CD8-positive, alpha-beta memory T cell (primary cell): ENCODE data around the gene MC3R. TPM values are rescaled to one million over a fixed set of nuclear protein-coding genes. Genes with fewer than 3 reads are reported as not detected.
"Not testable (repeated sequence)": the region's sequence is repeated elsewhere in the genome, so short reads cannot be mapped to it uniquely, and the experiment has no call there.

Experiments
- CTCF ChIA-PET: fragments of 350-600 bp; sonication (Branson Sonifier 250); formaldehyde crosslinking; loops from one replicate; lab custom pipeline; 2021; ENCODE audit warnings: antibody characterized with exemption; lab: Charles Lee
- POLR2A ChIA-PET: fragments of 350-600 bp; sonication (Branson Sonifier 250); formaldehyde crosslinking; loops from one replicate; lab custom pipeline; 2021; ENCODE audit warnings: antibody characterized with exemption; lab: Charles Lee
- DNase-seq, 5 donors: peaks; one replicate each; pipeline versions ENCODE4 v3.0.0 to v3.0.0-alpha.2; 2020 to 2022; ENCODE audit warnings: mixed read lengths in 1 of 5
- H3K27ac ChIP-seq: one replicate; pipeline ENCODE4 v1.7.0; 2013; ENCODE audit warnings: low read depth, mild to moderate bottlenecking, low read length, moderate library complexity
- H3K27me3 ChIP-seq: 2 replicates; pipeline ENCODE4 v1.7.0; 2013; ENCODE audit warnings: low read length, mild to moderate bottlenecking; ENCODE audit not compliant: insufficient read depth, poor library complexity, severe bottlenecking
- H3K36me3 ChIP-seq: 2 replicates; pipeline ENCODE4 v1.7.0; 2013; ENCODE audit warnings: mild to moderate bottlenecking, low read length, moderate library complexity; ENCODE audit not compliant: insufficient read depth
- H3K4me1 ChIP-seq: 2 replicates; pipeline ENCODE4 v1.7.0; 2013; ENCODE audit warnings: mild to moderate bottlenecking, low read length, moderate library complexity; ENCODE audit not compliant: insufficient read depth
- H3K4me3 ChIP-seq: 2 replicates; pipeline ENCODE4 v1.7.0; 2013; ENCODE audit warnings: mild to moderate bottlenecking, low read length
- H3K9me3 ChIP-seq: 2 replicates; pipeline ENCODE4 v1.7.0; 2013; ENCODE audit warnings: mild to moderate bottlenecking, low read length
- H3K27ac Mint-ChIP-seq, 8 donors: one replicate each; pipeline ENCODE4 v1.8.0; 2020 to 2021; ENCODE audit warnings: mixed read lengths in 8 of 8, mild to moderate bottlenecking in 6 of 8, inconsistent platforms in 3 of 8, moderate library complexity in 3 of 8
- H3K27me3 Mint-ChIP-seq, 2 donors: one replicate each; pipeline ENCODE4 v1.8.0; 2020 to 2021; ENCODE audit warnings: mixed read lengths in 2 of 2, mild to moderate bottlenecking in 1 of 2, moderate library complexity in 1 of 2
- H3K36me3 Mint-ChIP-seq, 3 donors: one replicate each; pipeline ENCODE4 v1.8.0; 2020 to 2021; ENCODE audit warnings: mixed read lengths in 3 of 3, inconsistent platforms in 1 of 3, mild to moderate bottlenecking in 1 of 3
- H3K4me1 Mint-ChIP-seq, 3 donors: one replicate each; pipeline ENCODE4 v1.8.0; 2020 to 2021; ENCODE audit warnings: mixed read lengths in 3 of 3, inconsistent platforms in 1 of 3, mild to moderate bottlenecking in 1 of 3
- H3K4me3 Mint-ChIP-seq, 7 donors: one replicate each; pipeline ENCODE4 v1.8.0; 2020 to 2021; ENCODE audit warnings: mixed read lengths in 7 of 7, mild to moderate bottlenecking in 6 of 7, moderate library complexity in 4 of 7, inconsistent platforms in 2 of 7
- H3K9me3 Mint-ChIP-seq, 5 donors: one replicate each; pipeline ENCODE4 v1.8.0; 2020 to 2022; ENCODE audit warnings: mixed read lengths in 5 of 5, mild to moderate bottlenecking in 3 of 5, moderate library complexity in 2 of 5, inconsistent platforms in 1 of 5
- polyA plus RNA-seq: library from polyadenylated mRNA; unstranded; fragments of 300-500 nt; fragmentation: Illumina TruSeq; gene quantifications from one replicate; pipeline ENCODE4 v1.2.3, GENCODE V29; 2021
- total RNA-seq, 2 experiments: library from RNA; stranded (reverse); gene quantifications; one replicate each; pipeline ENCODE4 v1.2.3, GENCODE V29; 2021

Gene MC3R
- total and polyA plus RNA-seq, 3 experiments from 2014 or later = not detected

- H3K4me3 Mint-ChIP-seq = no peak overlapping the region
- no peaks in the 10 kb centered on the region for H3K36me3 Mint-ChIP-seq
- ChIA-PET CTCF (no interaction called here), POLR2A (no interaction called here)
- H3K4me3 ChIP-seq = no peak overlapping the region
- no peaks in the 10 kb centered on the region for H3K4me1 Mint-ChIP-seq
- H3K27ac Mint-ChIP-seq = no peak overlapping the region
- no peak overlapping the region for H3K27ac ChIP-seq
- H3K27me3 Mint-ChIP-seq = peaks cover 13% of the 10 kb centered on the region in 2 donors
- no peaks in the 10 kb centered on the region for H3K27me3 ChIP-seq
- H3K4me1 ChIP-seq = no peaks in the 10 kb centered on the region
- H3K9me3 ChIP-seq = no peaks in the 10 kb centered on the region
- H3K36me3 ChIP-seq = no peaks in the 10 kb centered on the region
- peaks cover 0 to 2% (median 0%) of the 10 kb centered on the region in 5 donors for H3K9me3 Mint-ChIP-seq
- DNase-seq = no peak
Observed at GRCh38 chr20:56212091-56212490, 36.4 kb upstream of the MC3R start.

- H3K27me3 Mint-ChIP-seq = peaks cover 13 to 15% of the 10 kb centered on the region in 2 donors
- CTCF ChIA-PET = interaction anchor here (0.7 kb wide), 1 partner anchor 36 kb away, joined by 5 read pairs; no protein-coding TSS in a partner anchor
- Histone ChIP-seq H3K36me3 (no peaks in the 10 kb centered on the region), H3K27ac (no peak overlapping the region), H3K4me1 (no peaks in the 10 kb centered on the region), H3K9me3 (no peaks in the 10 kb centered on the region), H3K4me3 (no peak overlapping the region), H3K27me3 (no peaks in the 10 kb centered on the region)
- H3K27ac Mint-ChIP-seq = no peak overlapping the region
- peaks cover 0 to 3% (median 0%) of the 10 kb centered on the region in 5 donors for H3K9me3 Mint-ChIP-seq
- no peak overlapping the region for H3K4me3 Mint-ChIP-seq
- H3K4me1 Mint-ChIP-seq = no peaks in the 10 kb centered on the region
- no peak for DNase-seq
- POLR2A ChIA-PET = no interaction called here
- no peaks in the 10 kb centered on the region for H3K36me3 Mint-ChIP-seq
Observed at GRCh38 chr20:56213321-56213720, 35.2 kb upstream of the MC3R start.

DNA sequence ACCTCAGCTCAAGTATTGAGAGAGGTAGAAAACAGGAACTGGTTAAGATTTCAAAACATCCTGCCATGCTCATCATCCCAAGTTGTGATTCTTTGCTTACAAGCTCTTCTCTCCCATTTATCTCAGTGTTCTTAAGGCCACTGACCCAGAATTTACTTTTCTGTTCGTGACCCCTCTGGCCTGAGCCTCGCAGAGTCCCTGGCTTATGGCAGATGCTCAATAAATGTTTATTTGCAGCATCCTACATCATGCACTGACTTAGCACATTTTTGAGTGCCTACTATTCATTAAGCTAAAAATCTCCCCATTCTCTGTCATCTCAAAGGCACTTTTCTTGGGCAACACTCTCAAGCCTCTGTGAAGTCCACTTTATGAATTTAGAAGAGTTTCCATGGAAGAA, 33.4 kb upstream of the MC3R start:
- Histone ChIP-seq H3K4me3 (no peak overlapping the region), H3K27ac (no peak overlapping the region), H3K36me3 (no peaks in the 10 kb centered on the region), H3K27me3 (no peaks in the 10 kb centered on the region), H3K9me3 (no peaks in the 10 kb centered on the region), H3K4me1 (no peaks in the 10 kb centered on the region)
- Mint-ChIP-seq H3K27me3 (peaks cover 7 to 16% of the 10 kb centered on the region in 2 donors), H3K27ac (no peak overlapping the region), H3K4me1 (no peaks in the 10 kb centered on the region), H3K9me3 (peaks cover 0 to 8% (median 5%) of the 10 kb centered on the region in 5 donors), H3K4me3 (no peak overlapping the region), H3K36me3 (no peaks in the 10 kb centered on the region)
- POLR2A ChIA-PET = interaction anchor here (0.5 kb wide), 1 partner anchor 30 kb away, joined by 3 read pairs; no protein-coding TSS in a partner anchor
- CTCF ChIA-PET = no interaction called here
- no peak for DNase-seq

DNA sequence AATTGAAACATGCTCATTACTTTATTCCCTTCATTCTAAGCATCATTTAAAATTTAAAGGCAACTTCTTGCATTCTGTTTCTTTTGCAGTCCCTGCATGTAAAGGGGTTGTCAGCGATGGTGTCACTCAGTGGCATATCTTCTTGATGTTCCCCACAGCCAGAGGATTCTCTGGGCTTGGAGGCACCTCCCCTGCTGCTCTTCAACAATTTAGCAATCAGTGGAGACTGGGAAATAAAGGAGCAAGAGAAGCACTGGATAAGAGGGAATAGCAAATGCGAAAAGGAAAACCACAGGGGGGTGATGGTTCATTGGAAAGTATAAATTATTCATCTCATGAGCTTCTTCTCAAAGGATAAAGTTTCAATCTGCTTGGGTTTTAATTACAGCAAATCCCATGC, 30.7 kb upstream of the MC3R start:
- H3K27ac Mint-ChIP-seq = no peak overlapping the region

DNA sequence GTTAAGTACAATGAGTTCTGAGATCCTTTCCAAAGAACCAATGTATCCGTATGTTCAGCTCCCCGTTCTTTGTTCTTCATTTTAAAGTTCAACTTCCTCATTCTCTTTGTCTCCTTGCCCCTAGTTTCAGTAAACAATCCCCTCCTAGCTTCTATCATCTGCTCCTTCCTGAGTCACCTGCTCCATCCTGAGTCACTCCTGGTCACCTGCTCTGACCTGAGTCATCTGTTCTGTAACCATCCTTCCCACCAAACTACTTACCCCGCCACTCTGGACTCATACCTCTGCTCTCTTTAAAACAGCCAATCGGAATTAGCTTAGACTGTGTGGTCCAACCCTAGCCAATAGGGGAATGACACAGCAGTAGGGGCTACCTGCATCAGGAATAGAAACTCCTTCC, 27.3 kb upstream of the MC3R start:
- H3K4me3 ChIP-seq, H3K27ac ChIP-seq, H3K27me3 Mint-ChIP-seq, H3K4me1 ChIP-seq, DNase-seq, POLR2A ChIA-PET, H3K9me3 ChIP-seq, H3K4me3 Mint-ChIP-seq, H3K27me3 ChIP-seq, H3K36me3 Mint-ChIP-seq, H3K4me1 Mint-ChIP-seq, H3K36me3 ChIP-seq, H3K27ac Mint-ChIP-seq: not testable (repeated sequence)
- CTCF ChIA-PET = interaction anchor here (0.7 kb wide), 1 partner anchor 978 kb away, joined by 3 read pairs; no protein-coding TSS in a partner anchor
- H3K9me3 Mint-ChIP-seq = peaks cover 0 to 12% (median 8%) of the 10 kb centered on the region in 5 donors

More for the DNA sequence above, 30.7 kb upstream of the MC3R start:
- H3K9me3 Mint-ChIP-seq = peaks cover 0 to 12% (median 4%) of the 10 kb centered on the region in 5 donors
- peaks cover 7% of the 10 kb centered on the region in 2 donors for H3K27me3 Mint-ChIP-seq
- H3K4me1 Mint-ChIP-seq = no peaks in the 10 kb centered on the region
- H3K27me3 ChIP-seq = no peaks in the 10 kb centered on the region
- no peak overlapping the region for H3K4me3 ChIP-seq
- H3K36me3 Mint-ChIP-seq = no peaks in the 10 kb centered on the region
- H3K36me3 ChIP-seq = no peaks in the 10 kb centered on the region
- DNase-seq = no peak
- H3K4me1 ChIP-seq = no peaks in the 10 kb centered on the region
- H3K9me3 ChIP-seq = no peaks in the 10 kb centered on the region
- no peak overlapping the region for H3K27ac ChIP-seq
- ChIA-PET POLR2A (no interaction called here), CTCF (no interaction called here)
- no peak overlapping the region for H3K4me3 Mint-ChIP-seq

GRCh38 chr20:56222201-56222600, 26.3 kb upstream of the MC3R start:
- Mint-ChIP-seq H3K4me1 (no peaks in the 10 kb centered on the region), H3K27ac (no peak overlapping the region), H3K4me3 (no peak overlapping the region), H3K36me3 (no peaks in the 10 kb centered on the region), H3K9me3 (peaks cover 0 to 12% (median 8%) of the 10 kb centered on the region in 5 donors), H3K27me3 (peaks cover 0 to 3% of the 10 kb centered on the region in 2 donors)
- Histone ChIP-seq H3K4me1 (no peaks in the 10 kb centered on the region), H3K36me3 (no peaks in the 10 kb centered on the region), H3K4me3 (no peak overlapping the region), H3K27me3 (no peaks in the 10 kb centered on the region), H3K9me3 (no peaks in the 10 kb centered on the region), H3K27ac (no peak overlapping the region)
- CTCF ChIA-PET = no interaction called here
- POLR2A ChIA-PET = no interaction called here
- no peak for DNase-seq

DNA sequence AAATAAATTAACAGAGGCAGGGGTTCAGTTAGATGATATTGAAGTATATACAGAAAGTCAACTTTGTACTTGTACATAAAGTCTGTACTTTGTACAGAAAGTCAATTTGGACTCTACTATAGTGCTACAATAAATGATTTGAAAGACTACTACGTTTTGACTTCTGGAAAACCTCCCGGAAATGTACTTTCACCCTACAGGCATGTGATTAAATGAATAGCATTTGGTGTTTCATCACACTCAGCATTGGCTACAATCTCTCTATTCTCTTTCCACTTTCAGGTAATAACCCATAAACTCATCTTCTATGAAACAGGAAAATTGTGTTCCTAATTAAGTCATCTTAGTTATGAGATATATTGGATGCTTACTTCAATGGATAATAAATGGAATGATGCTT, 25.6 kb upstream of the MC3R start:
- no peaks in the 10 kb centered on the region for H3K36me3 Mint-ChIP-seq
- DNase-seq = no peak
- Histone ChIP-seq H3K27ac (no peak overlapping the region), H3K36me3 (no peaks in the 10 kb centered on the region), H3K4me1 (no peaks in the 10 kb centered on the region), H3K4me3 (no peak overlapping the region), H3K27me3 (no peaks in the 10 kb centered on the region), H3K9me3 (no peaks in the 10 kb centered on the region)
- no peak overlapping the region for H3K27ac Mint-ChIP-seq
- H3K9me3 Mint-ChIP-seq = peaks cover 0 to 12% (median 8%) of the 10 kb centered on the region in 5 donors
- no peak overlapping the region for H3K4me3 Mint-ChIP-seq
- CTCF ChIA-PET = no interaction called here
- no peaks in the 10 kb centered on the region for H3K4me1 Mint-ChIP-seq
- peaks cover under 1 to 1% of the 10 kb centered on the region in 2 donors for H3K27me3 Mint-ChIP-seq
- POLR2A ChIA-PET = no interaction called here

DNA sequence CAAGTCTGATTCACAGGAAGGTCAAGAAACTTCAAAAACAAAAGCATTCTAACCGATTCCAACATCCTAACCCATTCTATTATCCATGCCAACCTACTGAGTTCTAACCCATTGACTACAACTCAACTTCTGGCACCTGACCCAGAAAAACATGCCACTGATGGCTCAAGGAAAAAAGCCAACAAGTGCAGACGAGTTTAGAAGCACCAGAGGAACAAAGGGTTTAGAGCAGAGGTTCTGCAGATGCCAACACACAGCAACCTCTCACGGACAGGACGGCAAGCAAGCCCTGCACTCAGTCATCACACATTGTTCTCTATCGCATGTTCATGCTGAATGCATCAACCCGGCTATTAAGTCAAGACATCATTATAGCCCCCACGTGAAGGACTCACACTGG, 25.2 kb upstream of the MC3R start:
- Mint-ChIP-seq H3K9me3 (peaks cover 0 to 12% (median 8%) of the 10 kb centered on the region in 5 donors), H3K27me3 (peaks cover 1 to 5% of the 10 kb centered on the region in 2 donors), H3K4me1 (no peaks in the 10 kb centered on the region), H3K36me3 (no peaks in the 10 kb centered on the region), H3K27ac (no peak overlapping the region), H3K4me3 (no peak overlapping the region)
- Histone ChIP-seq H3K27me3 (no peaks in the 10 kb centered on the region), H3K9me3 (no peaks in the 10 kb centered on the region), H3K36me3 (no peaks in the 10 kb centered on the region), H3K4me3 (no peak overlapping the region), H3K4me1 (no peaks in the 10 kb centered on the region), H3K27ac (no peak overlapping the region)
- ChIA-PET POLR2A (no interaction called here), CTCF (no interaction called here)
- DNase-seq = no peak
